ENCODE measurements around the gene CFAP126.
"Not testable (repeated sequence)": the region's sequence is repeated elsewhere in the genome, so short reads cannot be mapped to it uniquely, and the experiment has no call there.

CFAP126 gene

GRCh38 chr1:161342821-161343220 lies 24.9 kb downstream of the CFAP126 start:
- no peak overlapping the region for H3K27ac Mint-ChIP-seq
- no peaks in the 10 kb centered on the region for H3K9me3 Mint-ChIP-seq
- no peak overlapping the region for H3K4me3 Mint-ChIP-seq
- peaks cover 20% of the 10 kb centered on the region for H3K4me1 Mint-ChIP-seq
- H3K36me3 Mint-ChIP-seq = peaks cover 29% of the 10 kb centered on the region
- no peaks in the 10 kb centered on the region for H3K27me3 Mint-ChIP-seq

- peaks cover 21% of the 10 kb centered on the region for H3K4me1 Mint-ChIP-seq
- no peaks in the 10 kb centered on the region for H3K9me3 Mint-ChIP-seq
- H3K4me3 Mint-ChIP-seq = no peak overlapping the region
- no peaks in the 10 kb centered on the region for H3K27me3 Mint-ChIP-seq
- H3K36me3 Mint-ChIP-seq = peaks cover 29% of the 10 kb centered on the region
- no peak overlapping the region for H3K27ac Mint-ChIP-seq
Observed at GRCh38 chr1:161342177-161342576, 25.5 kb downstream of the CFAP126 start.

- peaks cover 20% of the 10 kb centered on the region for H3K36me3 Mint-ChIP-seq
- no peak overlapping the region for H3K27ac Mint-ChIP-seq
- H3K4me1 Mint-ChIP-seq = peaks cover 8% of the 10 kb centered on the region
- H3K9me3 Mint-ChIP-seq = no peaks in the 10 kb centered on the region
- no peaks in the 10 kb centered on the region for H3K27me3 Mint-ChIP-seq
- no peak overlapping the region for H3K4me3 Mint-ChIP-seq
Observed at GRCh38 chr1:161335796-161336195, 31.9 kb downstream of the CFAP126 start.

- H3K36me3 Mint-ChIP-seq = peaks cover 18% of the 10 kb centered on the region
- H3K9me3 Mint-ChIP-seq = no peaks in the 10 kb centered on the region
- H3K27ac Mint-ChIP-seq = no peak overlapping the region
- H3K27me3 Mint-ChIP-seq = no peaks in the 10 kb centered on the region
- H3K4me1 Mint-ChIP-seq = peaks cover 4% of the 10 kb centered on the region
- H3K4me3 Mint-ChIP-seq = no peak overlapping the region
Observed at GRCh38 chr1:161333166-161333565, 34.5 kb downstream of the CFAP126 start.

GRCh38 chr1:161330346-161330745 lies 37.3 kb downstream of the CFAP126 start:
- Mint-ChIP-seq H3K4me1 (no peaks in the 10 kb centered on the region), H3K4me3 (no peak overlapping the region), H3K36me3 (peaks cover 19% of the 10 kb centered on the region), H3K27me3 (no peaks in the 10 kb centered on the region), H3K27ac (no peak overlapping the region), H3K9me3 (no peaks in the 10 kb centered on the region)

GRCh38 chr1:161324020-161324419 lies 43.7 kb downstream of the CFAP126 start:
- H3K4me1 Mint-ChIP-seq = peaks cover 25% of the 10 kb centered on the region
- H3K36me3 Mint-ChIP-seq = peaks cover 6% of the 10 kb centered on the region
- H3K27ac Mint-ChIP-seq = no peak overlapping the region
- H3K9me3 Mint-ChIP-seq = no peaks in the 10 kb centered on the region
- no peak overlapping the region for H3K4me3 Mint-ChIP-seq
- no peaks in the 10 kb centered on the region for H3K27me3 Mint-ChIP-seq

GRCh38 chr1:161315841-161316674 lies 51.6 kb downstream of the CFAP126 start:
- H3K27me3 Mint-ChIP-seq, H3K36me3 Mint-ChIP-seq, H3K9me3 Mint-ChIP-seq: not testable (repeated sequence)
- Mint-ChIP-seq H3K4me1 (peaks cover 36% of the 10 kb centered on the region), H3K4me3 (peak overlapping the region; percentile 98), H3K27ac (peak overlapping the region; percentile 97)

All from activated naive CD4-positive, alpha-beta T cell treated with anti-CD3 and anti-CD28 coated beads, Interleukin-2, amount 50 U/mL, for 24 hours (primary cell).